DMS114 treated with DMSO at 0.1 percent for 48 hours (cell line): ENCODE measurements around the gene CFP.
"Not testable (repeated sequence)": the region's sequence is repeated elsewhere in the genome, so short reads cannot be mapped to it uniquely, and the experiment has no call there.

ENCODE experiments used
- DNase-seq: peaks from one replicate; lab custom pipeline; 2025; ENCODE audit not compliant: unreplicated experiment; lab: John Stamatoyannopoulos, UW

The CFP gene

DNA sequence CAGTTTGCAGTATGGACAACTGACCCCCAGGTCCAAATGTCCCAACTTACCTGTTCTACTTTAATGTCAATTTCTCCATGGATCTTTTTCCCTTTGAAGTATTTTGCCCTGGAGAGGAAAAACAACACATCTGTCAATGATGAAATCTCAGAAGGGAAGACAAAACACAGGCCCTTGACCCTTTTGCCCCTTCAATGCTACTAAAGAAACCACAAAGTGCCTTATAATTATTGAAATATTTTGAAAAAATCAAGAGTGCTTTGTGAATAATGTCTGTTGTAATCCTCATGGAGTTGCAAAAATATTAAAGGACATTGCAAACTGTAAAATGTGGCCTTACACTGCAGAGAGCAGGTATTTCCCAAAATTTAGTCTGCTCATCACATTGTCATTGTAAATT, 22.6 kb downstream of the CFP start:
- DNase-seq: no peak

DNA sequence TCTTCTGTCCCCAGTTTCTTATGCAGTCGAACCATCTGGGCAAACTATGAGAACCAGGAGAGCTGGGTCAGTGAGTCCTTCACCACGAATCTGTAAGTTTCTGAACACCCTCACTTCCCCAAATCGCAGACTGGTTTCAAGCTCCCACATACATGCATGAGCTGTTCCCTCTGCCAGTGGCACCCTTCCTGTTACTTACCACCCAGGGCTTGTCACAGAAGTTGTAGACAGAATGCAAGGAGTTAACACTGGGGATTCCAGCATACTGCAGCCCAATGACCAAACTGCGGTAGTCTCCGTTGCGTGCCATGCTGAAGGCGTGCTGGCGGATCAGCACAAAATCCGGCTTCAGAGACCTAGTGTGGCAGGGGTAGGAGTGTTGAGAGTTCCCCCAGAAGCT, 24.7 kb downstream of the CFP start:
- no peak for DNase-seq

DNA sequence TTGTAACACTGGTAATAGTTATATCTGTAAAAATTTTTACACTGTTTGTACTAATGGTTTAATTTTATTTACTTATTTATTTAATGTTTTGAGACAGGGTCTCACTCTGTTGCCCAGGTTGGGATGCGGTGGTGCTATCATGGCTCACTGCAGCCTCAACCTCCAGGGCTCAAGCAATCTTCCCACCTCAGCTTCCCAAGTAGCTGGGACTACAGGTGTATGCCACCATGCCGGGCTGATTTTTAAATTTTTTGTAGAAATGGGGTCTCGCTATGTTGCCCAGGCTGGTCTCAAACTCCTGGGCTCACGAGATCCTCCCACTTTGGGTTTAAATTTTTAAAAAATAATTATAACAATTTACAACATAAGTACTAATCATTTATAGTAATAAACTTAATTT, 26.6 kb downstream of the CFP start:
- DNase-seq: not testable (repeated sequence)

DNA sequence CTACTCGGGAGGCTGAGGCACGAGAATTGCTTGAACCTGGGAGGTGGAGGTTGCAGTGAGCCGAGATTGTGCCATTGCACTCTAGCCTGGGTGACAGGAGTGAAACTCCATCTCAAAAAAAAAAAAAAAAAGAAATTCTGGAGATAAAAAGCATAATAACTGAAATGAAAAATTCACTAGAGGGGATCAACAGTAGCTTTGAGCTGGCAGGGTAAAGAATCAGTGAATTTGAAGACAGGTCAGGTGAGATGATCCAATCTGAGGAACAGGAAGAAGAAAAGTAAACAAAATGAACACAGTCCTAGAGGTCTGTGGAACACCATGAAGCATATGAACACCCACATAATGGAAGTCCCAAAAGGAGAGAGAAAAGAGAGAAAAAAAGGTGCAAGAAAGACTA, 32.5 kb downstream of the CFP start:
- no peak for DNase-seq

DNA sequence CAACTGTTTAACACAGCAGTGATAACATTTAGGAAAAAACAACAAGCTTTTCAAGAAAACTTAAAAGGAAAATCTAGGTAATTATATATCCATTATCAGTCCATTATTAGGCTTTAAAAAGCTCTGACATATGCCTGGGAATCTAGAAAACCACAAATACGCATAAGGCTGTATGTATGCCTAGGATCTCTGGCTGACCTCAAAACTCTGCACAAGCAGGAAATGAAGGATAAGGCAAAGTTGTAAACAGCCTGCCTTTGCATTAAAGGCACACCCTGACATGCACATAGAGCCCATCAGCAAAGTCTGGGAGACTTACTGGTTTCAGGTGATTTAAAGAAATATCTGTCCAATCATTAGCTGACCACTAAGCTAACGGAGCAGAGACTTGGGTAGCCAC, 33.5 kb downstream of the CFP start:
- no peak for DNase-seq

DNA sequence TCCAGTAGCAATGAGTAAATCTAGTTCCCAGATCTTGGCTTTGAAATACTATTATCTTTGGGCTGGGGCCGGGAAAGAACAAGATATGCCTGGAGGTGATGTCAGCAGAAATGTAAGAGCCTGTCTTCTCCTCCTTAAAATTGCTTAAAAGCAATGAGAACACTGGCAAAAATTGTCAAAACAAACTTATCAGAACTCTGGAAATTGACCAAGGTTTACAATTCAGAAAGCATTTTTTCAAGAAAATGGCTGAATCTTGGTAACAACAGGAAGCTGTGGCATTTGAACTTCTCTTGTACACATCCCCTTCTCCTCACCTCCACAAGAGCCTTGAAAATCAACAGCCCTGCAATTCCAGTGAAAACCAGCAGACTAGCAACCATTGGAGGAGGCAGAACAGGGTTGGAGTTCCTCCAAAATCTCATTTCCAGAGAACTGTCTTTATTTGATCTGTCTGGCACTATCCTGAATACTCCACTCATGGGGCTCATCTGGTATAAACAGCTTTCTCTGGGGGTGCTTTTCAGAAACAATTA, 33.9 kb downstream of the CFP start:
- no peak for DNase-seq

DNA sequence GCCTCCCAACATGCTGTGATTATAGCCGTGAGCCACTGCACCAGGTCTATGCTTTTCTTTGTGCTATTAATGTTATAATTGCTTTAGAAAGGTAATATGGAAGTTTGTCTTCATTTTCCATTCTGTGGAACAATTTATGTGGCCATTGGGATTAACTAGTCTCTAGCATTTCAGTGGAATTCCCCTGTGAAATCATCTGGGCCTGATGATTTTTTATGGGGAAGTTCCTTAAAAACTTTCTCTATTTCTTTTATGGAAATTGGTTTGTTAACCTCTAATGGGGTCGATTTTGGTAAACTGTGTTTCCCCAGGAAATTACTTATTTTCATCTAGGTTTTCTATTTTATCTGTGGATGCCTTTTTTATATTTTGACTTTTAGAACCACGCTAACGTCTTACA, 36.2 kb downstream of the CFP start:
- no peak for DNase-seq

DNA sequence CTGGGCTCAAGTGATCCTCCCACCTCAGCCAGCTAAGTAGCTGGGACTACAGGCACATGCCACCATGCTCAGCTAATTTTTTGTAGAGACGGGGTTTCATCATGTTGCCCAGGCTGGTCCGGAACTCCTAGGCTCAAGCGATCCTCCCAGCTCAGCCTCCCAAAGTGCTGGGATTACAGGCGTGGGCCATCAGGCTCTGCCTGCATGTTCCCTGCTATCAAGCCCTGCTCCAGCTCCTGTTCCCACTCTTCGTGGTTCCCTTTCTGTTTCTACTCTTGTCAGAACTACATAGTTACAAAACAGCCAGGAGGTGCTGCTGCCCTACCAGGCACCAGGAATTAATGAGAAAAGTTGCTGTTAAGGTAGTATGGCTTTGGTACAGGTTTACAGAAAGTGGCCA, 38.7 kb downstream of the CFP start:
- DNase-seq: no peak

DNA sequence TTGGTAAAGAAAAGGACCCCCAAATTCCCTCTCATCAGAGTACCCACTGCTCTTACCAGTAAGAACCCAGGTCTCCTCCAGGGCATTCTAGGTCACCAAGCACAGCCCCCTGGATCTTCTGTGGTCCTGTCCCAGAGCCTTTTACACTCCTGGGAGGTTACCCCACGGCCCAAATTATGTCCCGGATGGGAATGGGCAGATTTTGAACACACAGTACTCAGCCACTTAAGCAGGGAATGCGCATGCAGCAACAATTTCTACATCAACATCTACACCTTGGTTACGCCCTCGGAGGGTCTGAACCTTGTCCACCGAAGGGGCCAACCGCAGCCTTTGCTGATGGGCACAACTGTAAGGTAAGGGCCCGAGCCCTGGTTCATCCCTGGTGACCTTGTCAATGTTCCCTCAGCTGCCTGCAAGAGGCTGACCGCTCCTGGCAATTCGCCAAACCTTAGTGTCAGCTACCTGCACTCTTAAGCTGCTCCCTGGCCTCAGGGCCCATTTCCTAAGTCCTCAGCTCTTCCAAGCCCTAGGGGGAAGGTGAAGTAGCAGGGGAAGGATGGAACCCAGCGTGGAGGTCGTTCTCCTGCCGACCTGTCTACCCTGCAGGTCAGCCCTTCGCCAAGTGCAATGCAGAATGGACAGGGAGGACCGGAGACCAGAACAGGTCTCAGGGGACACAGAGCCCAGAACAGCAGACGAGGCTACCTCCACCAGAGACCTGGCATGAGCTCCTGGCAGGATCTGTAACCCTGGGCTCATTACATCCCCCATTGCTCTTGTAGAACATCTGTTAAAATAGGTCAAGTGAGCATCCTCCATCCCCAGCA, 41.6 kb downstream of the CFP start:
- no peak for DNase-seq

DNA sequence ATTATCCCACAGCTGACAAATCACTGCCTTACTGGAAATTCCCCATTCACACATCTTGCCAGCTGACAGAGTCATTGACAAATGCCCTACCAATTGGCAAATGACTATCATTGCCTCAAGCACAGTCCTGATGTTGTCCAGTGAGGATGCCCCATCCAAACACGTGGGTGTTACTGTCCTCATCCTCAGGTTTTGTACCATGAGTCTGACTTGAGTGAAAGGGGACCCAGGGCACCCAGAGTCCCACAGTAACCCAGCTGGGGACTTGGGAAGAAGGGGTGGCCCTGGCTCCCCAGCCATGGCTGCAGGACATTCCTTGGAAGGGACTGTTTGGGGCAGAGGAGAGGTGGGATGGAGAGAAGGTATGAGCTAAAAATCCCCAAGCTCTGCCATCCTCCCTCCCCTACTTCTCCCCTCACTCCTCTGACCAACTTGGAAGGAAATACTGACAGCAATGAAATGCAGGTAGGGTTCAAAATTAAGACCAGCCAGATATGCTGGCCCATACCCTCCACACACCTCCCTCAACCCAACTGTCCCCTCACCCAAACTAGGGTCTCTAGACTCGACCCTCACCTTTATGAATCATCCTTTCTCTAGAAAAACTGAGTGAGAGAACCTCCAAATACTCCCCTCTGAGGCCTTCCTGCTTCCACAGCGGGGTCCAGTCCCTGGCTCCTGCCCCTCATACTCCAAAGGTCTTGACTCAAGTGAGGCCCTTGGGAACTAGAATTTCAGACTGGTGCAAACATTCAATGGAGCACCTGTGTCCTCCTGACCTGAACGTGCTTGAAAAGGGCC, 42.4 kb downstream of the CFP start:
- DNase-seq: no peak

DNA sequence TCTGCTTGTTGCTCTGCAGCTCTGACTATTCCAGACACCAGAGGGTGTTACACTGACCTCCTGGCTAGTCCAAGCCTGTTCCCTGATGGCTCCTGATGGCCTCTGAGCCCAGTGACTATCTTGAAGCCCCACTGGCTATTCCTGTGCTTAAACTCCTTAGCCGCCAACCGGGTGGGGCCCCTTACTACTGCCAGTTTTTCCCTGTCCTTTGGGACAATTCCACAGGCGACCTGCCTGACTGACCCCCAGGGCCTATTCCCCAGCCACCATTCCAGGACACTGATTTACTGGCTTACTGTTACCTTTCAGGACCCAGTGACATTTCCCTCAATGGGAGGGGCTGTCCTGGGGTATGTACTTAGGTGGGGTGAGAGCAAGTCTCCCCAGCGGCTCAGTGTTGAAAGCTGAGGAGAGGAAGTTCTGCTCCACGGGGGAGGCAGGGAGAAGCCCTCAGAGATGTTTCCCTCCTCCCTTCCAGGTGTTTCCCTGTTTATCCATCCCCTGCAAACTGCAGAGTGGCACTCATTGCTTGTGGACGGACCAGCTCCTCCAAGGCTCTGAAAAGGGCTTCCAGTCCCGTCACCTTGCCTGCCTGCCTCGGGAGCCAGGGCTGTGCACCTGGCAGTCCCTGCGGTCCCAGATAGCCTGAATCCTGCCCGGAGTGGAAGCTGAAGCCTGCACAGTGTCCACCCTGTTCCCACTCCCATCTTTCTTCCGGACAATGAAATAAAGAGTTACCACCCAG, 43.5 kb downstream of the CFP start:
- DNase-seq: no peak

DNA sequence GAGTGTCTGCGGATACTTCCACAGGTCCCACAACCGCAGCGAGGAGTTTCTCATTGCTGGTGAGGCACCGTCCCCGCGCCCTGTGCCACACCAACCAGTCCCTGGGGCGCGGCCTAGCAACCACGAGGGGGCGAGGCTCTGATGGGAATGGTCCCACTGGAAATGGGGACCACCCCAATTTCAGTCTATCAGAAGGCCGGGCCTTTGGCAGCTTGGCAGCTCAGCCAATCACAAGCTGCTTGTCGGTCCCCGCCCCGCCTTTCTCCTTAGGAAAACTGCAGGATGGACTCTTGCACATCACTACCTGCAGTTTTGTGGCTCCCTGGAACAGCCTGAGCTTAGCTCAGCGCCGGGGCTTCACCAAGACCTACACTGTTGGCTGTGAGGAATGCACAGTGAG, 44.5 kb downstream of the CFP start:
- no peak for DNase-seq

DNA sequence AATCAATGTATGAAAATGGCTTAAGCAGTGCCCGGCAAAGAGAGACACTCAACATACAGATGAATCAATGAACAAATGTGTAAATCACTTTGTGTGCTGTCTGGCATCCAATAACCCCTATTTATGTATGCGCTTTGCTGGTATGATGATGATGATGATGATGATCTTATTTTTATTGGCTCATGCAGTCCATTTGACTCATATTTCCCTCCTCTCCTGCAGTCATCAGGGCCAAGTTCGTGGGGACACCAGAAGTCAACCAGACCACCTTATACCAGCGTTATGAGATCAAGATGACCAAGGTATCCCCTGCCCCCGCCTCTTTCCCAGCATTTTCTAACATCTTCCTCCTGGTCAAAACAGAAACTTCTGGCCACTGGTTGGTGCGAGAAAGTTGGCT, 45.0 kb downstream of the CFP start:
- DNase-seq: no peak

DNA sequence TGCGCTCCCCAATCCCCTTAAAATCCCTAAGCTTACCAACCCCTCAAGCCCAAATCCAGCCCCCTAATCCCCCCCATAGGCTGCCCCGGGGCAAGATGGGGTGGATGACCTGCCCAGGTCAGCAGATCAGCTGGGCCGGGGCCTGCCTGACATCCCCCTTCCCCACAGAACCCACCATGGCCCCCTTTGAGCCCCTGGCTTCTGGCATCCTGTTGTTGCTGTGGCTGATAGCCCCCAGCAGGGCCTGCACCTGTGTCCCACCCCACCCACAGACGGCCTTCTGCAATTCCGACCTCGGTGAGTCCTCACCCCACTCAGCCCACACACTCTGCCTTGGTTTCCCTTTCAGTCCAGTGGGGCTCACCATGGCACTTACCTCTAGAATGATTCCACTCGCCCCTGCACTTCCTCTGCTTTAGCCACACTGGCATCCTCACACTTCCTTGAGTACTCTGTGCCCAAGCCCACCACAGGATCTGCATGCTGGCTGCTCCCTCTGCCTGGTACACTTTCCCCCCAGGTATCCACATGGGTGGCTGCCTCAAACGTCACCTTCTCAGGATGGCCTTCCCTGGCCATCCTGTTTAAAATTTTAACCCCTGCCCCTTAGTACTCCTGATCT, 46.4 kb downstream of the CFP start:
- no peak for DNase-seq

DNA sequence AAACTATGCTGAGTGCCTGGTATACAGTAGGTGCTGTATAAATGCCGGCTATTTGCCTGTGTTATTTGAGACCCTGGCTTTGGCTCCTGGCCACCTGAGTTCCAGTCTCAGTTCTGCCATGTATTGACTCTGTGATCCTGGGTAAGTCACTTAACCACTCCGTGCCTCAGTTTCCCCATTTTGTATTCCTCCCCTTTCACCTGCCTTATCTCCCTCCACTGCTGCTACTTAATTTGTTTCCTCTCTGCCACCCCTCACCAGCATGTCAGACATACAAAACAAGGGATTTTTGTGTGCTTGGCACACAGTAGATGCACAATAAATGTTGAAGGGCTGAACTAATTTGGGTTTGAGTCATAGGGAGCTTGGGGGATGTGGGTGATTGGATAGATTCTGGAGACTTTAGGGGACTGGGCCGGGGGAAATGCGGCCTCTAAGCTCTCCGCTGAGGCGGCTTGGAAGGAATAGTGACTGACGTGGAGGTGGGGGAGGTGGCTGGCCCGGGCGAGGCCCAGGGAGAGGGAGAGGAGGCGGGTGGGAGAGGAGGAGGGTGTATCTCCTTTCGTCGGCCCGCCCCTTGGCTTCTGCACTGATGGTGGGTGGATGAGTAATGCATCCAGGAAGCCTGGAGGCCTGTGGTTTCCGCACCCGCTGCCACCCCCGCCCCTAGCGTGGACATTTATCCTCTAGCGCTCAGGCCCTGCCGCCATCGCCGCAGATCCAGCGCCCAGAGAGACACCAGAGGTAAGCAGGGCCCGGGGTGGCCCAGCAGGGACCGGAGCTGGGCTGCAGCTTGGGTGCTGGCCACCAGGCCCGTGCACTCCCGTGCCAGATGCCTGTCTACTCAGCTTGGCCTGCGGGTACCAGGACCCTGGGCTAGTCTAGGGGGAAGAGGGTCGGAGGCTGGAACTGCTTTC, 47.7 kb downstream of the CFP start, which contains the start of gene TIMP1:
TSS of gene TIMP1 (plus strand) at position 706 of the 917 bp plus-strand sequence. CDS start 980 bp downstream, outside the sequence.
- no peak for DNase-seq

DNA sequence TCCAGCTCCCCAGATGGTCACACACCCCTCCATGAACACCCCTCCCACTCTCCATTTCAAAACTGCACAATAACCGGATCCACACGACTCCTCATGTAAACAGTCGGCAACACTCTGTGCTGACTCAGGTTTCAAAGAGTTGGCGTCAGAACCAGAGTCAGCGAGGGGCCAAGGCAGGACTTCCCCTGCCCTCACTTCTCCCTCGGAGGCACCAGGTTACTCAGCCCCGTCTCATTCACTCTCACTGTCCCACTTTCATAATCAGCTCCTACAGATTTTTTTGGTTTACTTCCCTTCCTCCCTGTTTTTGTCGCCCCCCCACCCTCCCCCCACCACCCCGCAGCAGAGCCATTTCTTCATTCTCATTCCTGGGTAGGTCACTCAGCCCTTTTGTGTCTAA, 50.2 kb downstream of the CFP start:
- no peak for DNase-seq

DNA sequence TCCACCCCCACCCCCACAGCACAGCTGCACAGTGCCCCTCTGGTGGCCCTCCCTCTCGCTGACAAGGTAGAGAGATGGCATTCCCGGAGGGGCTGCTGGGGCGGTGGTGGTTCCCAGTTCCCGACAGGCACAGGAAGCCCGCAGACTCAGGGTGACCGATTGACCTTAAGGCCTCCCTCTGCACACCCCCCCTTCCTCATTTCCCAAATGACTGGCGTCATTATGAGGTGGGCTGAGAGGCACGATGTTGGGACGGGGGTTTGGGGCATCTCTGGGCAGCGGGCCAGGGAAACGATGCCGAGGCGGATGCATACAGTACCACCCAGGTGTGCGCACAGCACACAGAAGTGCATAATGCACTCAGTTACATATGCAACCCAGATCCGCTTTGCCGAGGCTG, 51.0 kb downstream of the CFP start:
- DNase-seq: no peak

DNA sequence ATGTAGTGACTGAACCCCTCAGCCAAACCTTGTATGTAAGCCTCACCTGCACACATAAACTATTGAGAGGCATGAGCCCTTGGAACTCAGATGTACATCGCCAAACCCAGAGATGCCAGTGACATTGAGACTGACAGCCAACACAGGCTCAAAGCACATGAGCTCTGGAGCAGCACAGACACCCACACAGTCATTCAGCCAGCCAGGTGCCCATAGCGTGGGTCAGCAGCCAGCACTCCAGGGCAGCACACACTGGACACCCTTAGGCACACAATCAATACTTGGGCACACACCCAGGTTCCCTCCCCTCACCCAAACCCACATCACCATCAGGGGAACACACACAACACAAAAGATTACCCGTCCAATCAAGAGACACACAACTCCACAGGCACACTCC, 51.8 kb downstream of the CFP start:
- no peak for DNase-seq

DNA sequence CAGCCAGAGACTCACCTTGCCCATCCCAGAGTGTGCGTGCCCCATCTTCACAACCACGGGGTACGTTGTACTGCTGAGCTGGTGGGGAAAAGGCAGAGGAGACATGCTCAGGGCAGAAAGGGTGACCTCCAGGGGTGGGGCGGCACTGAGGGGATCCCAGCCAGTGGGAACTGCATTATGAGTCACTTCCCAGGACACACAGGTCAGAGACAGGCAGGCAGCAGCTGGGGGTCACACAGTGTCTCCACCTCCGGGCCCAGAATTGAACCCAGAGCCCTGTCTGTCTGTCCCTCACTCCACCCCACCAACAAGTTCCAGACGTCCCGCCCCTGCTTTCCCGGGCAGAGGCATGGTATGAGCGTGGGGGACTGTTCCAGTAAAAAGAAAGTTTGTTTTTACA, 52.3 kb downstream of the CFP start:
- no peak for DNase-seq
